HUES6 (cell line): Measurements from ENCODE around the gene G0S2.
A peak's percentile ranks its signal among the peaks of the same experiment; 100 is the strongest.

Experiments used
- H3K27ac ChIP-seq: 2 replicates; pipeline ENCODE4 v1.7.0; 2013; ENCODE audit warnings: low read depth, mild to moderate bottlenecking, low read length, inconsistent platforms
- H3K27me3 ChIP-seq: 2 replicates; pipeline ENCODE4 v1.6.1; 2013; ENCODE audit warnings: low read length; ENCODE audit not compliant: control insufficient read depth, insufficient read depth
- H3K36me3 ChIP-seq: 2 replicates; pipeline ENCODE4 v1.6.1; 2013; ENCODE audit warnings: low read length; ENCODE audit not compliant: control insufficient read depth, insufficient read depth
- H3K4me1 ChIP-seq: 2 replicates; pipeline ENCODE4 v1.6.1; 2013; ENCODE audit warnings: low read length; ENCODE audit not compliant: control insufficient read depth, insufficient read depth
- H3K4me3 ChIP-seq: 2 replicates; pipeline ENCODE4 v1.5.1; 2013; ENCODE audit warnings: low read depth, low read length
- H3K9ac ChIP-seq: one replicate; pipeline ENCODE4 v1.6.1; 2013; ENCODE audit warnings: mild to moderate bottlenecking, low read length
- H3K9me3 ChIP-seq: 2 replicates; pipeline ENCODE4 v1.6.1; 2013; ENCODE audit warnings: low read depth, low read length; ENCODE audit not compliant: control insufficient read depth, insufficient read depth

The G0S2 gene, protein sequence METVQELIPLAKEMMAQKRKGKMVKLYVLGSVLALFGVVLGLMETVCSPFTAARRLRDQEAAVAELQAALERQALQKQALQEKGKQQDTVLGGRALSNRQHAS

DNA sequence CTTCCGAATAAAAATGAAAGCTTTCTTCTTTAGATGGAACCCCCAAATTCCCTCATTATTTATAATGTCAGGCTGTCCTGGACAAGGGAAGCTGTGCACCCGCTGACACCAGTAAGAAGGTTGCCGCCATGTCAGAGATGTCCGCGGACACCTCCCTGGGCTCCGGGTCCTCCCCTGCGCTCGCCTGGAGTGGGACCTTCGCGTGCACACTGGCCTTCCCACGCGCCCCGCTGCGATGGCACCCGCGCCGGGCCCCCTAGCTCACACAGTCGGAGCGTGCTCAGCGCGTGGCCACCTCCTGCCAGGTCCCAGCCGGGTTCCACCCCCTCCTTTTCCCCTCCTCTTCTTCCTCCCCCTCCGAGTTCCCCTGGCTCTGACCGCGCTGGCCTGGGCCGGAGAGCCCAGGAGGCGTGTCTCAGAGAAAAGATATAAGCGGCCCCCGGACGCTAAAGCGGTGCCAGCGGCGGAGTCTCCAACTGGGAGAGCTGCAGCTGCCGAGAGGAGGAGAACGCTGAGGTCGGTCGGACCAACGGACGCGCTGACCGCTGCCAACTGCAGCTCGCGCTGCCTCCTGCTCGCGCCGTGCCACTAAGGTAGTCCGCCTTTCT is at the start of gene G0S2:
G0S2 (plus strand) TSS at position 456 of the 608 bp plus-strand sequence. CDS start 273 bp downstream, outside the sequence.
- no peak within 1 kb of the TSS for H3K27ac ChIP-seq
- H3K9me3 ChIP-seq, result no peaks in the 10 kb centered on the region
- peaks cover 12% of the 10 kb centered on the region; the same call in 1 of the 2 replicates for H3K4me1 ChIP-seq
- H3K9ac ChIP-seq, result no peak within 1 kb of the TSS
- H3K36me3 ChIP-seq, result no peaks in the 10 kb centered on the region
- peaks cover 97% of the 10 kb centered on the region for H3K27me3 ChIP-seq
- H3K4me3 ChIP-seq, result peak within 1 kb of the TSS; percentile 67

DNA sequence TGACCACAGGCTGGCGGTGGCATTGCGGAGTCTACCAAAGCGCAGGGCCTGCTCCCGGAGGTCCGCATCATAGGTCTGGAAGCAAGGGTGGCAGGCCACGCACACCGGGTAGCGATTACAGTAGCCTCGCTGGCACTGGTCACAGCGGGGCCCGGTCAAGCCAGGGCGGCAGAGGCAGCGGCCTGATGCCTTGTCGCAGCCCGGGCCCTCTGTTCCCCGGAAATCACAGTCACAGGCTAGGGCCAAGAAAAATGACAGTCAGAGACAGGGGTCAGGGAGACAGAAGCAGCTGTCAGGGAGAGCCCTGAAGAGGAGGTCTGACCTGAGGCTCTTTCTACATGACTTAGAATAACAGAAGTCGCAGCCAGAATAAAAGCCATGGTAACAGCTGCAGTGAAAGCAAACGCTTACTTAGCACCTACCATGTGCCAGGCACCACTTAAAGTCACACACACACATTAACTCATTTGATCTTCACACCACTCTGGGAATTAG is 49.4 kb upstream of the G0S2 start:
- Histone ChIP-seq H3K9me3 (no peaks in the 10 kb centered on the region), H3K27ac (no peak overlapping the region), H3K27me3 (peaks cover 6% of the 10 kb centered on the region; the same call in 1 of the 2 replicates), H3K9ac (no peak overlapping the region), H3K4me3 (no peak overlapping the region), H3K4me1 (peaks cover 33% of the 10 kb centered on the region), H3K36me3 (no peaks in the 10 kb centered on the region)

DNA sequence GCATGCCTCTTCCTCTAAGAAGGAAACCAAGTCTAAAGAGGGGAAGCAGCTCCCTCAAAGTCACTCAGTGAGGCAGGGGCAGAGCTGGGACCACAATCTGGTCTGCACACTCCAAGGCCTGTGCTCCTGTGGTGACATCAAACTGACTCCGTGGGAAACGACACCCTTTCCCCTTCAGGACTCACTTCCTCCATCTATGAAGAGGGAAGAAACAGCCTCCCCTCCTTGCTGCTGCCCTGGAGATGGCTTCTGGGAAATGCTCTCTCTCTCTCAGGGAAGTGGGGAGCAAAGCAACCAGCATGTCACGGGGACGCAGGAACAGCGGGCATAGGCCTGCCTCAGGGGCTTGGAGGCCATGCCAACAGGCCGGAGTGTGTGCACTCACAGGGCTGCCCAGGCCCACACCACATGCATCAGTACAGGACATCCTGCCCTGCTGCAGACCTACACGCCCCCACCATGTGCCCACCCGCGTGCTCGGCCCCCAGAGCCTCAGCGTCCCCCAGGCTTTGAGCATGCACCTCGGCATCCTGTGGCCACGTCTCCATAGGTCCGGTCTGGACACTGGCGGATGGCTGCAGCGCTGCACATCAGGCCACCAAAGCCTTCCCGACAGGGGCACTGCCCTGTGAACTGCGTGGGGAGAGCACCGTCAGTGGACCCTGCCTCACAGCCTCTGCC is 48.7 kb upstream of the G0S2 start:
- peaks cover 38% of the 10 kb centered on the region for H3K4me1 ChIP-seq
- no peak overlapping the region for H3K9ac ChIP-seq
- H3K36me3 ChIP-seq, result no peaks in the 10 kb centered on the region
- H3K4me3 ChIP-seq, result no peak overlapping the region
- H3K27ac ChIP-seq, result no peak overlapping the region
- H3K9me3 ChIP-seq, result no peaks in the 10 kb centered on the region
- peaks cover 6% of the 10 kb centered on the region; the same call in 1 of the 2 replicates for H3K27me3 ChIP-seq

DNA sequence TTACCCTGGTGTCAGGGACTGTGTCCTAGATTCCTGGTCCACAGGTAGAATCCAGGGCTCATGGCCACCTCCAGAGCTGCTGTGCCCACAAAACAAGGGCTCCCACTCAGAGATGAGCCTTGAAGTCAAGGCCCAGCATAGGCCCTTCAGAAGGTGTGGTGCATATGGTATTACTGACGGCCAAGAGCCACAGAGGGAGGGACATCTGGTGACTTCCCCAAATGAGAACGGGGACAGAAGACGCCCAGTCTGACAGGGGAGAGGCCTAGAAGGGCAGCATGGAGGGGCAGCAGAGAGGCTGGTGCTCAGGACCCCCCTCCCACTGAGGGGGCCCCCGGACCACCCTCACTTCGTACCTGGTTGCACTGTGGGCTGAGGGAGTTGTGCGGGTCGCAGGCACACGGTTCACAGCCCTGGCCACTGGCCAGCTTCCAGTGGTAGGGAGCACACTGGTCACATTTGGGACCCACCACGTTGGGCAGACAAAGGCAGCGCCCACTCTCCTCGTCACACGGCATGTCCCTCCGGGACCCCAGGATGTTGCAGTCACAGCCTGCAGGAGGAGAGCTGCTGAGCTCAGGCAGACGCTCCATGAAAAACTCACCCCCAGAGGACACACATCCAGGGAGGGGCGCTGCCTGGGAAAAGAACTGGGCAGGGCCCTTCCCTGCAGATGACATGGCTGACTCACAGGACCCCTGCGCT is 48.0 kb upstream of the G0S2 start:
- Histone ChIP-seq H3K27ac (no peak overlapping the region), H3K4me1 (peaks cover 38% of the 10 kb centered on the region), H3K4me3 (no peak overlapping the region), H3K36me3 (no peaks in the 10 kb centered on the region), H3K9me3 (no peaks in the 10 kb centered on the region), H3K9ac (no peak overlapping the region), H3K27me3 (peaks cover 6% of the 10 kb centered on the region; the same call in 1 of the 2 replicates)

DNA sequence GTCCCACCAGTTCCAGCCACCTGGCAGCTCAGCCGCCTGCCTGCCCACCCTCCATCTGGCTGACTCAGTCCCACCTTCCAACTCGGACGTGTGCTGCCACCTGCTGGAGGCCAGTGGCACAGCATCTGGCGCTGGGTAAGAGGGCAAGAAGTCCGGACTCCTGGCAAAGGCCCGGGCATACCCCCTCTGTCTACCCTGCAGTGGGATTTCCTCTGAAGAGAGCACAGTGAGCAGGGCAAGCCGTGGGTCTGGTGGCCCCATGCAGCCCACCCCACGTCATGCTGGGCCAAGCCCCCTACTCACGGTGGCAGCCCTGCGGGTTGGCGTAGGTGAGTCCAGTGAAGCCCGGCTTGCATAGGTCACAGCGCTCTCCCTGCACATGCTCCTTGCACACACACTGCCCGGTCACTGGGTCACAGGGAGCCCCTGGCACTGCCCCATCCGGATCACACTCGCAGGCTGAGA is 47.4 kb upstream of the G0S2 start:
- H3K27ac ChIP-seq, result no peak overlapping the region

DNA sequence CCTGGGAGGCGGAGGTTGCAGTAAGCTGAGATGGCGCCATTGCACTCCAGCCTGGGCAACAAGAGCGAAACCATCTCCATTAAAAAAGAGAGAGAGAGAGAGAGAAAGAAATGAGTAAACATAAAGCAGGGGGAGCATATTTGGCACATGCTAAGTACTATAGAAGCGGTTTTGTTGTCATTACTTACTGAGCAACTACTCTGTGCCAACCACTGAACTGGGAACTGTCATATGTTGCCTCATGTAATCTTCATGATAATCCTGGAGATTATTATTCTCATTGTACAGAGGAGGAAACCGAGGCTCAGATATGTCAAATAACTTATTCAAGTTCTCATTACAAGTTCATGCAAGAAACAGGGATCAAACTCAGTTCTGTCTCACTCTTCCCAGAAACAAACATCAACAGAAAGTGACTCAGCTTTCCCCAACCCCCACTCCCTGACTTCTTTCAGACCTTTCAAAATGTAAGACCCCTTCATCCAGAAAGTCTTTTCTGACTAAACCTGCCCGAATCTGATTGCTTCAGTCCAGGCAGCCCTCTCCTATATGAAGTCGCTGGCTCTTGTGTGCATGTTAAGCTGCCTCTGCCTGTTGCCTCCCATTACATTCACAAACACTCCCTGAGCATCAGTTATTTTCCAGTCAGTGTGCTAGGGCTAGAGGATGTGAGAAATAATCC is 46.5 kb upstream of the G0S2 start:
- H3K4me3 ChIP-seq, result no peak overlapping the region
- no peak overlapping the region for H3K27ac ChIP-seq
- peaks cover 6% of the 10 kb centered on the region; the same call in 1 of the 2 replicates for H3K27me3 ChIP-seq
- H3K36me3 ChIP-seq, result no peaks in the 10 kb centered on the region
- no peak overlapping the region for H3K9ac ChIP-seq
- H3K9me3 ChIP-seq, result no peaks in the 10 kb centered on the region
- H3K4me1 ChIP-seq, result peaks cover 38% of the 10 kb centered on the region

More for the DNA sequence above, 47.4 kb upstream of the G0S2 start:
- H3K36me3 ChIP-seq, result no peaks in the 10 kb centered on the region
- peaks cover 38% of the 10 kb centered on the region for H3K4me1 ChIP-seq
- no peak overlapping the region for H3K4me3 ChIP-seq
- no peak overlapping the region for H3K9ac ChIP-seq
- no peaks in the 10 kb centered on the region for H3K9me3 ChIP-seq
- H3K27me3 ChIP-seq, result peaks cover 6% of the 10 kb centered on the region; the same call in 1 of the 2 replicates

DNA sequence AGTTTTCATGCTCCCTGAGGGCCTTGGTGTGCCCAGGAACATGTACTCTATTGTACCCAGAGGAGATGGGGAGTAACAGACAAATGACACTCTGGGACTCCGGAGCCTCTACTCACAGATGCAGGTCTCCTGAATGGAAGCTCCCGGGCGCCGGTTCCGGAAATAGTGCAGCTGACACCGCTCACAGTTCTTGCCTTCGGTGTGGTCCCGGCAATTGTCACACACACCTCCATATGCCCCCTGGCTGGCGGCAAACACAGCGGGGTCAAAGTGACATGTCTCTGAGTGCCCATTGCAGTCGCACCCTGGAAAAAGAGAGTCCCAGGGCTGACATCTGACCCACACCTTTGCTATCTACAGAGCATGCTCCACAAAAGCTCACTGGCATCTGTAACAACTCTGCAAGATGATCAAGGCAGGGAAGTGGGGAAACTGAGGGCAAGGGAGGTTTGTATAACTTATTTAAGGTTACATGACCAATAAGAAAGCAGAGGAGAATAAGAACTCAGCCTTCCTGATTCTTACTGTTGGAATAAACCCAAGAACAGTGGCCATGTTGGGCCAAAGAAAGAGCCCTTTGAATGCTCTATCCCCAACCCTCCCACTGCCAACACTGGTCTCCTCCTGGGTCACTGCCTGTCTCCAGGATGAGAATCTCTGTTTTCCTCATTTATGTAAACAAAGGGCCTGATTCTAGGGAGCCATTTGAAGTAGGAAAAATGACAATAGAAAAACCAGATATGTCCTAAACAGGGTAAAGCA is 45.4 kb upstream of the G0S2 start:
- Histone ChIP-seq H3K9ac (no peak overlapping the region), H3K4me1 (peaks cover 38% of the 10 kb centered on the region), H3K36me3 (no peaks in the 10 kb centered on the region), H3K27ac (no peak overlapping the region), H3K4me3 (no peak overlapping the region), H3K27me3 (no peaks in the 10 kb centered on the region), H3K9me3 (no peaks in the 10 kb centered on the region)

DNA sequence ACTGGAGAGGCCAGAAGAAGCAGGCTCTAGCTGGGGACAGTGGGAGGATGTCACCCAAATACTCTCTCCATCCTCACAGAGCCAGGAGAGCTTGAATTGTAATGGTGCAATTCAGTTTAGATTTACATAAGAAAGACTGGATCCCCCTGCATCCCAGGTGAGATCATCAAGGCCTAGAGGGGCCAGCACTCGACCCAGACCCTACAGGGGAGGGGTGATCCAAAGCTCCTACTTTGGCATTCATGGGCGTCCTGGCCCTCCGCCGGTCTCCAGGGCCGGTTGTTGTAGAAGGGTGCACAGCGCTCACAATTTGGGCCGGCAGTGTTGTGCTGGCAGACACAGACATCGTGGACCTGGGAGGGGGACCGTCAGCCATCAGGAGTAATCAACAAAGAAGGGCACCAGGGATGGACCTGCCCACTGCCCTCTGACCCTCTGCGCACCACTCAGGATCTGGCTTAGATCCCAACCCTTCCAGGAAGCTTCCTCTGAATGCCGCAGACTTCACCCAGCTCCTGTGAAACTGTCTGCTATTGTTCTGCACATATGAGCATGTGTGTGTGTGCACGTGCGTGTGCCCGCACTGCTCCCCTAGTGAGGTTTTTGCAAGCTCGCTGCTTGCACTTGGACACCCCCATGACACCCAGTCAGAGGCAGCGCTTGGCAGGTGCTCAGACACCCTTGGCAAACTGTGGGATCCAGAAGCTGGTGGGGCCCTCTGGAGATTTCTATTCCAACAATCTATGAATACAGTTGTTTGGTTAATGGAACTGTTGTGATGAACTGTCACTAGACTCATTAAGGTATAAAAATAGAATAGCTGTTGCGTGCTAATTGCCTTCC is 44.6 kb upstream of the G0S2 start:
- H3K4me3 ChIP-seq, result no peak overlapping the region
- H3K27ac ChIP-seq, result no peak overlapping the region
- H3K27me3 ChIP-seq, result no peaks in the 10 kb centered on the region
- H3K9me3 ChIP-seq, result no peaks in the 10 kb centered on the region
- H3K9ac ChIP-seq, result no peak overlapping the region
- H3K36me3 ChIP-seq, result no peaks in the 10 kb centered on the region
- peaks cover 34% of the 10 kb centered on the region for H3K4me1 ChIP-seq

DNA sequence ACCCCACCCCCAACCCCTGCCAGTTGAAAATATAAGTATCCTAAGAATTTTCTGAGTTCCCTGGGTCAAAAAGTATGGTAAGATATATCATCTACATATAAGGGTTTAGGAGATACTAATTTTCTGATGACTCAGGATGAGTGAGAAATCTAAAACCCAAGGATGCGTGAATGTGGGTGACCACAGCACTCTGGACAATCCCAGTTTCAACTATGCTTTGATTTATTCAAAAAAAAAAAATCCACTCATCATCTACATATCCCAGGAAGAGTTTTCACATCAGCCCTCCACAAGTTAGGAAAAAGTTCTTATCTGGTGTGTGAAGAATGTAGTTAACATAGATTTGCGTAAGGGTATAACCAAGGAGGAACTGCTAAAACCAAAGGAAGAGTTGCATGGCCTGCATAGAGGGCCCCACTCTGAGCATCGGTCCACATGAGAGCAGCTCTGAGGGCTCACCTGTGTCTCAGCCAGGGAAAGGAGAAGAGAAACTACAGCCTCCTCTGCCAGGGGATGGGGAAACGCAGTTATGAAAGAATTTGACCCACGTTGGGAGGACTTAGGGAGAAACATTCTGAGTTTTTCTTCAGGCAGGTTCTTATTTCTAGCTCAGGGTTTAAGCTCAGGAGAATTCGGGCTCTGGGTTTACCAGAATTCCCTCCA is 41.7 kb upstream of the G0S2 start:
- no peak overlapping the region for H3K9ac ChIP-seq
- H3K9me3 ChIP-seq, result no peaks in the 10 kb centered on the region
- no peaks in the 10 kb centered on the region for H3K36me3 ChIP-seq
- no peak overlapping the region for H3K4me3 ChIP-seq
- no peaks in the 10 kb centered on the region for H3K27me3 ChIP-seq
- peaks cover 27% of the 10 kb centered on the region for H3K4me1 ChIP-seq
- no peak overlapping the region for H3K27ac ChIP-seq
